Uterus (tissue), 4 donors: ENCODE data around the gene CEP104. TPM values are rescaled to one million over a fixed set of nuclear protein-coding genes. Genes with fewer than 3 reads are reported as not detected.

Experiments
- DNase-seq, 2 donors: peaks; one replicate each; pipeline ENCODE4 v3.0.0-alpha.2; 2019 to 2020
- H3K27ac ChIP-seq, 2 donors: fragments of 200-600 bp; sonication (generic); 1 replicate in 1 of 2; 2 replicates in 1 of 2; pipeline ENCODE4 v1.5.1; 2016 to 2018
- H3K27me3 ChIP-seq, 2 donors: fragments of 200-600 bp; sonication (generic); one replicate each; pipeline ENCODE4 v1.5.1; 2018 to 2019; ENCODE audit warnings: control low read depth in 1 of 2
- H3K36me3 ChIP-seq, 2 donors: fragments of 200-600 bp; sonication (generic); one replicate each; pipeline ENCODE4 v1.5.1; 2019; ENCODE audit warnings: control low read depth in 1 of 2
- H3K4me1 ChIP-seq, 2 donors: fragments of 200-600 bp; sonication (generic); one replicate each; pipeline ENCODE4 v1.5.1; 2018 to 2019; ENCODE audit warnings: control low read depth in 1 of 2
- H3K4me3 ChIP-seq, 2 donors: fragments of 200-600 bp; sonication (generic); 1 replicate in 1 of 2; 2 replicates in 1 of 2; pipeline ENCODE4 v1.5.1; 2018 to 2019; ENCODE audit warnings: mild to moderate bottlenecking in 1 of 2
- H3K9me3 ChIP-seq, 2 donors: fragments of 200-600 bp; sonication (generic); one replicate each; pipeline ENCODE4 v1.5.1; 2019; ENCODE audit warnings: control low read depth in 1 of 2
- CTCF ChIP-seq, 4 experiments: fragments of 200-600 bp in 2 of 4; fragments of 450-650 bp in 2 of 4; sonication (generic) in 2 of 4; IDR thresholded peaks; one replicate each; pipeline ENCODE4 v1.5.1; 2016 to 2019; ENCODE audit warnings: antibody characterized with exemption in 4 of 4, mild to moderate bottlenecking in 2 of 4, moderate library complexity in 1 of 4
- POLR2A ChIP-seq, 2 donors: fragments of 450-650 bp; IDR thresholded peaks; one replicate each; pipeline ENCODE4 v1.6.1; 2016; ENCODE audit warnings: antibody characterized with exemption in 2 of 2, mild to moderate bottlenecking in 1 of 2, moderate library complexity in 1 of 2
- intact Hi-C: fragments of 100-400 bp; cut with DNase I; formaldehyde crosslinking; loops from one replicate; pipeline ENCODE4 v1.15.1; 2023; ENCODE audit warnings: low total_unique reads
- total RNA-seq, 4 donors: library from RNA; depleted of rRNA in 3 of 4; stranded (reverse); fragments of >200 nt in 3 of 4; gene quantifications; one replicate each; pipeline versions ENCODE4 v1.1.0 to v1.2.4, GENCODE V29; 2014 to 2023
- donor health status: DM: yes; HTN: yes; CAD: no.

CEP104 gene
- total RNA-seq, 4 donors from 2014 or later = 10.5 to 43.2 (median 22.1) TPM

GRCh38 chr1:3886691-3887090, 29.7 kb upstream of the CEP104 start:
- H3K36me3 ChIP-seq = no peaks in the 10 kb centered on the region
- H3K4me3 ChIP-seq = no peak overlapping the region
- no peaks in the 10 kb centered on the region for H3K27me3 ChIP-seq
- no peaks in the 10 kb centered on the region for H3K4me1 ChIP-seq
- H3K27ac ChIP-seq = no peak overlapping the region
- TF ChIP-seq CTCF (IDR thresholded peaks at IDR 0.05) = no peak
- TF ChIP-seq POLR2A (IDR thresholded peaks at IDR 0.05) = no peak
- DNase-seq = no peak
- H3K9me3 ChIP-seq = no peaks in the 10 kb centered on the region
- intact Hi-C loops = no loop called here

- TF ChIP-seq POLR2A (IDR thresholded peaks at IDR 0.05) (no peak), CTCF (IDR thresholded peaks at IDR 0.05) (no peak)
- H3K27ac ChIP-seq = no peak overlapping the region
- no peaks in the 10 kb centered on the region for H3K27me3 ChIP-seq
- no peaks in the 10 kb centered on the region for H3K4me1 ChIP-seq
- no peaks in the 10 kb centered on the region for H3K9me3 ChIP-seq
- H3K4me3 ChIP-seq = no peak overlapping the region
- no peaks in the 10 kb centered on the region for H3K36me3 ChIP-seq
- no peak for DNase-seq
- intact Hi-C loops = no loop called here
Measured at GRCh38 chr1:3886106-3886670, 29.2 kb upstream of the CEP104 start.

GRCh38 chr1:3885611-3886010, 28.6 kb upstream of the CEP104 start:
- no peak for DNase-seq
- H3K36me3 ChIP-seq = no peaks in the 10 kb centered on the region

GRCh38 chr1:3884966-3885365, 28.0 kb upstream of the CEP104 start:
- no peak for DNase-seq
- Histone ChIP-seq H3K9me3 (no peaks in the 10 kb centered on the region), H3K4me1 (no peaks in the 10 kb centered on the region), H3K4me3 (no peak overlapping the region), H3K27ac (no peak overlapping the region), H3K36me3 (no peaks in the 10 kb centered on the region), H3K27me3 (no peaks in the 10 kb centered on the region)
- intact Hi-C loops = no loop called here
- TF ChIP-seq CTCF (IDR thresholded peaks at IDR 0.05) (no peak), POLR2A (IDR thresholded peaks at IDR 0.05) (no peak)

More at GRCh38 chr1:3885611-3886010, 28.6 kb upstream of the CEP104 start:
- no peak for TF ChIP-seq CTCF (IDR thresholded peaks at IDR 0.05)
- no peak for TF ChIP-seq POLR2A (IDR thresholded peaks at IDR 0.05)
- intact Hi-C loops = no loop called here
- H3K9me3 ChIP-seq = no peaks in the 10 kb centered on the region
- H3K27ac ChIP-seq = no peak overlapping the region
- no peaks in the 10 kb centered on the region for H3K4me1 ChIP-seq
- H3K4me3 ChIP-seq = no peak overlapping the region
- H3K27me3 ChIP-seq = no peaks in the 10 kb centered on the region

- no peak overlapping the region for H3K27ac ChIP-seq
- no peaks in the 10 kb centered on the region for H3K4me1 ChIP-seq
- DNase-seq = no peak
- H3K9me3 ChIP-seq = peaks cover 0 to 9% of the 10 kb centered on the region in 2 donors
- TF ChIP-seq CTCF (IDR thresholded peaks at IDR 0.05) (no peak), POLR2A (IDR thresholded peaks at IDR 0.05) (no peak)
- no peaks in the 10 kb centered on the region for H3K36me3 ChIP-seq
- no peaks in the 10 kb centered on the region for H3K27me3 ChIP-seq
- no peak overlapping the region for H3K4me3 ChIP-seq
- intact Hi-C loops = no loop called here
Measured at GRCh38 chr1:3883194-3883925, 26.3 kb upstream of the CEP104 start.
